ENCODE measurements around the gene OTUD1.

OTUD1 gene

DNA sequence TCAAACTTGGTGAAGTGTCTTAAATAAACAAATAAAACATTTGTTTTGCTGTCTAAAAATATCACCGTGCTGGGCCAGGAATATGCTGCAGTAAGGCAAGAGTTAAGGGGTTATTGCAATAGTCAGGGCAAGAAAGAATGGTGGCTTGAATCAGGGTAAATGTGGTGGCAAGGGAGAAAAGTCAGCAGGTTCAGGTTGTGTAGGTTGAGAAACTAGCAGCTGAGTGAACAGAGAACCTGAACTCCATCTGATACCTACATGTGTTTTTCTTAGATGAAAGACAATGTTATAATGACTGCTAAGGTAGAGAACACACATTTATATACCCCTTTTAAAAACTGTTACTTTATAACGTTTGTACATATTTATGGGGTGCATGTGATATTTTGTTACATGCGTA lies 28.7 kb downstream of the OTUD1 start:
- DNase-seq (ENCODE audit: low read depth), result no peak

DNA sequence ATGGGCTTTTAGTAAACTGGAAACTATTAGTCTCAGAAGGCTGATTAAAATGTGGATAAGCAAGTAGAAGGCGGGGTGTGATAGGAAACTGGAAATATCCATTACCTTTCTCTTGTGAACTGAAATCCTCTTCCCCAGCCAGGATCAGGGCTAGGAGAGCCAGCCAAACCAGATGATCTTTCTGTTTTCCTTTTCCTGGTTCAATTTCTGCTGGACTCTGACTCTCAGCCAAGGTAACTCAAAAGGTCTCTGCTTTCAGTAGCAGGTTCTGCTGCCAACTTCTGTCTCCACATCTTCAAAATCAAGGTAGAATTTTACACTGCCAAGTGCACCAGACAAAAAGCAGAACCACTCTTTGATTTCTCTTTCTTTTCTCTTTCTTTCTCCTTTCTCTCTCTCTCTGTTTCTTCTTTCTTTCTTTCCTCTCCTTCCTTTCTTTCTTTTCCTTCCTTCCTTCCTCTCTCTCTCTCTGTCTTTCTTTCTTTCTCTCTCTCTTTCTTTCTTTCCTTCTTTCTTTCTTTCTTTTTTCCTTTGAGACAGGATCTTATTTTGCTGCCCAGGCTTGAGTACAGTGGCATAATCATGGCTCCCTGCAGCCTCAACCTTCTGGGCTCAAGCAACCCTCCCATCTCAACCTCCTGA lies 30.8 kb downstream of the OTUD1 start:
- DNase-seq (ENCODE audit: low read depth), result no peak

DNA sequence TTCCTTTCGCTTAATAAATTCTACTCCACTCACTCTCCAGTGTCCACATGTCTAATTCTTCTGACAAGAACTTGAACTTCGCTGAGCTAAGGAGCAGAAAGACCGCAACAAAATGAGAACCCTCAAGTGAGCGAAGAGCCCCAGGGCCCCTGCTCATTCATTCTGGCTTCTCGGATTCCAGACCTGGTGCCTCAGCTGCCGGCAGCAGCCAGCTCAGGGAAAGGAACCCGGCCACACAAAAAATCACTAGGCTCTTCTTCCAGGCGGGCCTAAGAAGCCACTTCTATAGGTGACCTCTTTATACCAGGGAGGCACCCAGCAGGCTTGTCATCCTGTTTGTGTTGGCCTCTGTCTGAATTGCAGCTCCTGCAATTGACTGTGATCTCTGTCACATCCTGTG lies 33.3 kb downstream of the OTUD1 start:
- no peak for DNase-seq (ENCODE audit: low read depth)

DNA sequence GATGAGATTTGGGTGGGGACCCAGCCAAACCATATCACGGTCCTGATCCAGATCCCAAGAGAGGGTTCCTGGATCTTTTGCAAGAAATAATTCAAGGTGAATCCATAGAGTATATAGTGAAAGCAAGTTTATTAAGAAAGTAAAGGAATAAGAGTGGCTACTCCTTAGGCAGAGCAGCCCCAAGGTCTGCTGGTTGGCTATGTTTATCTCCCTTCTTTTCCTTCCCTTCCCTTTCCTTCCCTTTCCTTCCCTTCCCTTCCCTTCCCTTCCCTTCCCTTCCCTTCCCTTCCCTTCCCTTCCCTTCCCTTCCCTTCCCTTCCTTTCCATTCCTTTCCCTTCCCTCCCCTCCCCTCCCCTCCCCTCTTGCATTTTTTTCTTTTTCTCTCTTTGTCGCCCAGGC lies 35.2 kb downstream of the OTUD1 start:
- no peak for DNase-seq (ENCODE audit: low read depth)

DNA sequence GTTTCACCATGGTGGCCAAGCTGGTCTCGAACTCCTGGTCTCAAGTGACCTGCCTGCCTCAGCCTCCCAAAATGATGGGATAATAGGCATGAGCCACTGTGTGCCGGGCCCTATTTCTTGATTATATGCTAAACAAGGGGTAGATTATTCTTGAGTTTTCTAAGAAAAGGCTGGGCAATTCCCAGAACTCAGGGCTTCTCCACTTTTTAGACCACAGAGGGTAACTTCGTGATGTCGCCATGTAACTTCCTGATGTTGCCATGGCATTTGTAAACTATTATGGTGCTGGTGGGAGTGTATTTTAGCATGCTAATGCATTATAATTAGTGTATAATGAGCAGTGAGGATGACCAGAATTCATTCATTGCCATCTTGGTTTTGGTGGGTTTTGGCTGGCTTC lies 35.8 kb downstream of the OTUD1 start:
- no peak for DNase-seq (ENCODE audit: low read depth)

DNA sequence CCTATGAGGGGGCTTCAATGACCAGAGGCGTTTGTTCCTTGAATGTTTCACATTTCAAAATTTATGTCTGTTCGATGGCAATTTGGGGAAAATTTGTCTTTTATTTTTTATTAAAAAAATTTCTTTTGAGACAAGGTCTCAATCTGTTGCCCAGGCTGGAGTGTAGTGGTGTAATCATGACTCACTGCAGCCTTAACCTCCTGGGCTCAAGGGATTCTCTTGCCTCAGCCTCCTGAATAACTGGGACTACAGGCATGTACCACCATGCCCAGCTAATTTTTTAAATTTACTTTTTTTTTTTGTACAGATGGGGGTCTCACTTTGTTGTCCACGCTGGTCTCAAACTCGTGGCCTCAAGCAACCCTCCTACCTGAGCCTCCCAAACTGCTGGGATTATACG lies 39.7 kb downstream of the OTUD1 start:
- DNase-seq (ENCODE audit: low read depth), result peak; percentile 8

DNA sequence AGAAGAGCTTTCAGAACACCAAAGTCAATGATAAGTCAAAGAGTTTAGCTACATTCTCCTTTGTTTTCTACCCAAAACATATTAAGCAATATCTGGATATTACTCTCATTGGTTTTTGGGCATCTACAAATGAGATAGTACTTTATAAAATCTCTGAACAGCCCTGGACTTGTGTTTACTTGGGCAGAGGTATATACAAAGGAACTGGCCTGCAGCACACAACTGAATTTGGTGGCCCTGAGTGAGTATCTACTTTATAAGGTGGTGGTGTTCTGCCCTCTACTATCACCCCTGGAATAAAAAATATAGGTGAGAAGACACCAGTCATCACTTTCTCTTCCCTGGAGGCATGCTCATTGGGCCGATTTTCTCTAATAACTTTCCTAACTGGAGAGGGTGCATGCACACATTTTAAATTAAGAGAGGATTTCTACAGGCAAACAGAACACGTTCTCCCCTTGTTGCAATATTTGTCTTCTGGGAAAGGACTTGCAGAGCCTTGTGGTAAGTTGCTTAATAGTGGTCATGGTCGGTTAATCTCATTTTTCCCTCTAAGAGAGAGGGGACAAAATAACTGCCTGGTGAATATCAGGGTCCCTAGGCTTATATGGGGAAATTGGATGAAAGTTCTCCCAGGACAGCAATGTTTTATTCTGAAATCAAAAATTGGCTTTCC lies 41.1 kb downstream of the OTUD1 start:
- DNase-seq (ENCODE audit: low read depth), result no peak

DNA sequence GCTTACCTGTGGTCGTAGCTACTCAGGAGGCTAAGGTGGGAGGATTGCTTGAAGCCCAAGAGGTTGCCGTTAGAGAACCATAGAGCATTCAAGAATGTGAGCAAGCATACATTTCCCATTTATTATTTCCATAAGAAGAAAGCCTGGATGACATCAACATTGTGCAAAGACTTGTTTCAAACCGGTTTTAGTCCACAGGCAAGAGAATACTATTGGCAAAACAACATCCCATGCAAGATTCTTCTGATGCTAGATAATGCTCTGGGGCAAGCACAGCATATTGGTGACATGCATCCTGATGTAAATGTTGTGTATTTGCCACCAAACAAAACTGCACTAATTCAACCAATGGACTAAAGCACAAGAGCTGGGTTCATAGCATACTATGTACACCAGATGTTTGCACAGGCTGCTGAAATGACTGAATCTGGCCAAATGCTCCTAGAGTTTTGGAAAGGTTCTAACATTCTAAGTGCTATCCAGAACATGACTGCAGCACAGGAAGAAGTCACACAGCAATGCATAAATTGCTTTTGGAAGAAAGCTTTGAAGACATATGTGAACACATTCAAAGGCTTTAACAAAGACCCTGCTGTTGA lies 42.6 kb downstream of the OTUD1 start:
- no peak for DNase-seq (ENCODE audit: low read depth)

DNA sequence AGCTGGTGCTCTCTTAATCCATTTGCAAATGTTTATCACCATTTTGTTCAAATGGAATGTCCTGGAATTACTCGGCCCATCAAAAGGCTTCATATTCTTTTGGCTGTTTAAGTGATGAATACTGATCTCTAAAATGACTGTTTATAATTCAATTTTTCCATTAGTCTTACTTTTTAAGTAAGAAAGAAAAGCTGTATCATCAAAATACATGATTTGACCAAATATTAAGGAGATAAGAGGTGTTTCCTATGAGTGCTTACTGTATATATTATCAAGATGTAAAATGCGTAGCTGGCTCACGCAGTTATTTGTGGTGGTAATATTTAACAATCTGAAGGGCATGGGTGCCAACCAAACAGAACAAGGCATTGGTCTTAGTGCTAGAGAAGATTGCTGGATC lies 51.2 kb downstream of the OTUD1 start:
- DNase-seq (ENCODE audit: low read depth), result no peak
